Caco-2 (cell line): ENCODE measurements around the gene SBF1. TPM values are rescaled to one million over a fixed set of nuclear protein-coding genes. Genes with fewer than 3 reads are reported as not detected.

ENCODE experiments used
- BruUV-seq: library from RNA; stranded (reverse); fragments of 400-500 nt; replicated peaks from 2 replicates; lab custom pipeline; 2021; lab: Mats Ljungman, UMichigan
- CTCF ChIA-PET: fragments of 300-600 bp; sonication (Branson Sonifier 250); formaldehyde crosslinking; loops from one replicate; lab custom pipeline; 2022; ENCODE audit warnings: antibody characterized with exemption; lab: Charles Lee
- POLR2A ChIA-PET: fragments of 300-600 bp; sonication (Branson Sonifier 250); formaldehyde crosslinking; loops from one replicate; lab custom pipeline; 2022; ENCODE audit warnings: antibody characterized with exemption; lab: Charles Lee
- DNase-seq, 2 experiments: peaks; one replicate each; pipeline versions ENCODE4 v3.0.0 to v3.0.0-alpha.2; 2020 to 2022
- H3K27me3 ChIP-seq: replicated peaks from 2 replicates; pipeline ENCODE4 v1.6.0; 2011; ENCODE audit warnings: low read length; ENCODE audit not compliant: control insufficient read depth, insufficient read depth
- H3K36me3 ChIP-seq: 2 replicates; pipeline ENCODE4 v1.5.1; 2011; ENCODE audit warnings: low read length; ENCODE audit not compliant: control insufficient read depth, insufficient read depth
- H3K4me1 ChIP-seq: fragments of 250-450 bp; sonication (Bioruptor Pico); 2 replicates; pipeline ENCODE4 v1.5.1; 2020; ENCODE audit warnings: mild to moderate bottlenecking
- H3K4me3 ChIP-seq: 2 replicates; pipeline ENCODE4 v1.5.1; 2011; ENCODE audit warnings: low read depth, mild to moderate bottlenecking, control low read depth, low read length
- H3K9me3 ChIP-seq: fragments of 250-450 bp; sonication (Bioruptor Pico); 2 replicates; pipeline ENCODE4 v1.5.1; 2020; ENCODE audit warnings: mild to moderate bottlenecking, moderate library complexity
- H3K27ac Mint-ChIP-seq: one replicate; pipeline ENCODE4 v1.8.0; 2022; ENCODE audit warnings: mixed read lengths; ENCODE audit not compliant: unreplicated experiment
- H3K27me3 Mint-ChIP-seq: one replicate; pipeline ENCODE4 v1.8.0; 2022; ENCODE audit warnings: mixed read lengths; ENCODE audit not compliant: insufficient read depth, unreplicated experiment
- H3K36me3 Mint-ChIP-seq: one replicate; pipeline ENCODE4 v1.8.0; 2022; ENCODE audit warnings: mild to moderate bottlenecking, mixed read lengths; ENCODE audit not compliant: insufficient read depth, unreplicated experiment
- H3K4me1 Mint-ChIP-seq: one replicate; pipeline ENCODE4 v1.8.0; 2022; ENCODE audit warnings: low read depth, mixed read lengths; ENCODE audit not compliant: unreplicated experiment
- H3K4me3 Mint-ChIP-seq: one replicate; pipeline ENCODE4 v1.8.0; 2022; ENCODE audit warnings: mild to moderate bottlenecking, moderate library complexity, mixed read lengths; ENCODE audit not compliant: unreplicated experiment
- H3K9me3 Mint-ChIP-seq: one replicate; pipeline ENCODE4 v1.8.0; 2022; ENCODE audit warnings: mixed read lengths; ENCODE audit not compliant: unreplicated experiment
- intact Hi-C: fragments of 100-400 bp; cut with micrococcal nuclease; formaldehyde crosslinking; loops from one replicate; pipeline ENCODE4 v1.10.0; 2022; ENCODE audit not compliant: unreplicated experiment
- total RNA-seq: library from RNA; stranded (reverse); gene quantifications from 2 replicates; pipeline ENCODE4 v1.2.3, GENCODE V29; 2022
- TF ChIP-seq, protein P1 (sequence below), 2 experiments: fragments of 200-600 bp in 1 of 2; IDR thresholded peaks; 1 replicate in 1 of 2; 2 replicates in 1 of 2; pipeline versions ENCODE4 v1.5.1 to v1.8.0; 2011 to 2022; ENCODE audit warnings: antibody characterized with exemption in 1 of 2, control low read depth in 1 of 2, inconsistent platforms in 1 of 2, low read depth in 1 of 2, low read length in 1 of 2, mild to moderate bottlenecking in 1 of 2, moderate library complexity in 1 of 2; ENCODE audit not compliant: insufficient read depth in 1 of 2, severe bottlenecking in 1 of 2, unreplicated experiment in 1 of 2

The SBF1 gene
- total RNA-seq, 1 experiment from 2014 or later, result 82.8 TPM

GRCh38 chr22:50422046-50422445, 52.8 kb downstream of the SBF1 start:
- no peak for DNase-seq
- no peaks in the 10 kb centered on the region for H3K9me3 ChIP-seq
- H3K36me3 Mint-ChIP-seq, result peaks cover 83% of the 10 kb centered on the region
- TF ChIP-seq, protein P1, sequence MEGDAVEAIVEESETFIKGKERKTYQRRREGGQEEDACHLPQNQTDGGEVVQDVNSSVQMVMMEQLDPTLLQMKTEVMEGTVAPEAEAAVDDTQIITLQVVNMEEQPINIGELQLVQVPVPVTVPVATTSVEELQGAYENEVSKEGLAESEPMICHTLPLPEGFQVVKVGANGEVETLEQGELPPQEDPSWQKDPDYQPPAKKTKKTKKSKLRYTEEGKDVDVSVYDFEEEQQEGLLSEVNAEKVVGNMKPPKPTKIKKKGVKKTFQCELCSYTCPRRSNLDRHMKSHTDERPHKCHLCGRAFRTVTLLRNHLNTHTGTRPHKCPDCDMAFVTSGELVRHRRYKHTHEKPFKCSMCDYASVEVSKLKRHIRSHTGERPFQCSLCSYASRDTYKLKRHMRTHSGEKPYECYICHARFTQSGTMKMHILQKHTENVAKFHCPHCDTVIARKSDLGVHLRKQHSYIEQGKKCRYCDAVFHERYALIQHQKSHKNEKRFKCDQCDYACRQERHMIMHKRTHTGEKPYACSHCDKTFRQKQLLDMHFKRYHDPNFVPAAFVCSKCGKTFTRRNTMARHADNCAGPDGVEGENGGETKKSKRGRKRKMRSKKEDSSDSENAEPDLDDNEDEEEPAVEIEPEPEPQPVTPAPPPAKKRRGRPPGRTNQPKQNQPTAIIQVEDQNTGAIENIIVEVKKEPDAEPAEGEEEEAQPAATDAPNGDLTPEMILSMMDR (IDR thresholded peaks at IDR 0.05; ENCODE audit: insufficient read depth in 1 of 2, low read depth in 1 of 2, low read length in 1 of 2, severe bottlenecking in 1 of 2, unreplicated experiment in 1 of 2), result no peak
- peaks cover 9% of the 10 kb centered on the region for H3K36me3 ChIP-seq
- no peaks in the 10 kb centered on the region for H3K27me3 ChIP-seq
- H3K4me3 Mint-ChIP-seq, result no peak overlapping the region
- no peaks in the 10 kb centered on the region for H3K4me1 Mint-ChIP-seq
- CTCF ChIA-PET, result no interaction called here
- no peaks in the 10 kb centered on the region for H3K27me3 Mint-ChIP-seq
- no peak overlapping the region for H3K4me3 ChIP-seq
- H3K27ac Mint-ChIP-seq, result no peak overlapping the region
- no TSS peak for BruUV-seq
- POLR2A ChIA-PET, result no interaction called here
- no peaks in the 10 kb centered on the region for H3K4me1 ChIP-seq
- H3K9me3 Mint-ChIP-seq, result no peaks in the 10 kb centered on the region
- intact Hi-C loops, result no loop called here

- no TSS peak for BruUV-seq
- CTCF ChIA-PET, result no interaction called here
- intact Hi-C loops, result no loop called here
- peaks cover 82% of the 10 kb centered on the region for H3K36me3 Mint-ChIP-seq
- no peaks in the 10 kb centered on the region for H3K27me3 ChIP-seq
- POLR2A ChIA-PET, result no interaction called here
- H3K27ac Mint-ChIP-seq, result no peak overlapping the region
- peaks cover 12% of the 10 kb centered on the region for H3K36me3 ChIP-seq
- H3K4me3 Mint-ChIP-seq, result no peak overlapping the region
- H3K9me3 Mint-ChIP-seq, result no peaks in the 10 kb centered on the region
- TF ChIP-seq, protein P1 (IDR thresholded peaks at IDR 0.05; ENCODE audit: insufficient read depth in 1 of 2, low read depth in 1 of 2, low read length in 1 of 2, severe bottlenecking in 1 of 2, unreplicated experiment in 1 of 2), result no peak
- H3K9me3 ChIP-seq, result no peaks in the 10 kb centered on the region
- no peaks in the 10 kb centered on the region for H3K27me3 Mint-ChIP-seq
- no peaks in the 10 kb centered on the region for H3K4me1 ChIP-seq
- DNase-seq, result no peak
- H3K4me3 ChIP-seq, result no peak overlapping the region
- H3K4me1 Mint-ChIP-seq, result no peaks in the 10 kb centered on the region
These were observed 54.3 kb downstream of the SBF1 start for GRCh38 chr22:50420581-50420980.

DNA sequence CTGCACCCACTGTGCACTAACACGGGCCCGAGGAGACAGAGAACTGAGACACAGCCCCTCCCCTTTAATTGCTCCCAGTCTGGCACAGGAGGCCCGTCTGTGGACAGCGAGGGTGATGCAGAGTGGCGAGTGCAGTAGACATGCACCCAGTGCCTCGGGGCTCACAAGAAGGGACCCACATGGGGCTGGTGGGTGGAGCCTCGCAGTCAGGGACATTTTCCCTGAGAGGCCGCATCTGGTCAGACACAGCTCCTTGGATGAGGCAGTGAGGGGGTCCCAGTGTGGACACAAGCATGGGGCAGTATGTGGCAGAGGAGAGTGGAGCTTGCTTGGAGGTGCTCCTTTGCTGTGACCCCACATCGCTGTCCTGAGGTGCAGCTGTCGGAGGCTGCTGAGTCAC, 54.8 kb downstream of the SBF1 start:
- Mint-ChIP-seq H3K4me3 (no peak overlapping the region), H3K9me3 (no peaks in the 10 kb centered on the region), H3K27me3 (no peaks in the 10 kb centered on the region), H3K27ac (no peak overlapping the region), H3K36me3 (peaks cover 79% of the 10 kb centered on the region), H3K4me1 (no peaks in the 10 kb centered on the region)
- TF ChIP-seq, protein P1 (IDR thresholded peaks at IDR 0.05; ENCODE audit: insufficient read depth in 1 of 2, low read depth in 1 of 2, low read length in 1 of 2, severe bottlenecking in 1 of 2, unreplicated experiment in 1 of 2), result no peak
- POLR2A ChIA-PET, result no interaction called here
- Histone ChIP-seq H3K36me3 (peaks cover 12% of the 10 kb centered on the region), H3K4me3 (no peak overlapping the region), H3K9me3 (no peaks in the 10 kb centered on the region), H3K27me3 (no peaks in the 10 kb centered on the region), H3K4me1 (no peaks in the 10 kb centered on the region)
- DNase-seq, result no peak
- intact Hi-C loops, result no loop called here
- no TSS peak for BruUV-seq
- CTCF ChIA-PET, result no interaction called here
